Inferior parietal cortex (tissue), 1 donor: ENCODE data around the gene PALMD.

ENCODE experiments used
- DNase-seq: peaks from one replicate; pipeline ENCODE4 v3.0.0-alpha.2; 2016; ENCODE audit errors: extremely low spot score

The PALMD gene

DNA sequence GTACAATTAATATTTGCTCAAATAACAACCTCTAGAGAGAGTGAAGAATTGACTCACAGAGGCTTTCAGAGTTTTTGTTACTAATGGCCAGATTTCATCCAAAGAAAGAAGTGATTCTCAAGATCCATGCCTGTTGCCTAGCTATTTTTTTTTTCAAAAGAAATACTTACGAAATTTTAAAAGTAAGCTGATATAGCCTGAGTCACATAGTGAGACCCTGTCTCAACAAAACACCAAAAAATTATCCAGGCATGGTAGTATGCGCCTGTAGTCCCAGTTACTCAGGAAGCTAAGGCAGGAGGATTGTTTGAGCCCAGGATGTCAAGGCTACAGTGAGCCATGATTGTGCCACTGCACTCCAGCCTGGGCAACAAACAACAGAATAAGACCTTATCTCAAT lies 14.6 kb downstream of the PALMD start:
- no peak for DNase-seq

DNA sequence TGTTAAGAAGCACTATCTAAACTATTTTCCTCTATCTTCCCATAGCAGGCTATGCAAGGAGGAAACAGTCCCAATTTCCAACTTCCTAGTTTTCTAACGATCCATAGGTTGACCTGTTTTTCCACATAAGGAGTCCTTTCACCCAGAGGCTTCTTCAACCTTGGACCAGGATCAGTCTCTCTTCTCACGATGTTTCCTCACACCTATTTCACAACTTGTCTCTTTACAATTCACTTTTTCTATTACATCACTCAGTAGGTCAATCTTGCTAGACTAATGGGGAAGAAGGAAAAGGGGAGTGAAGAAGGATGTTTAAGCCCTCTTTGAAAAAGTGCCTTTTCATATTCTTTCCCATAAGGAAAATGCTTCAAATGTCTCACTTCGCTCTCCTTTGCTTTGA lies 15.9 kb downstream of the PALMD start:
- no peak for DNase-seq

DNA sequence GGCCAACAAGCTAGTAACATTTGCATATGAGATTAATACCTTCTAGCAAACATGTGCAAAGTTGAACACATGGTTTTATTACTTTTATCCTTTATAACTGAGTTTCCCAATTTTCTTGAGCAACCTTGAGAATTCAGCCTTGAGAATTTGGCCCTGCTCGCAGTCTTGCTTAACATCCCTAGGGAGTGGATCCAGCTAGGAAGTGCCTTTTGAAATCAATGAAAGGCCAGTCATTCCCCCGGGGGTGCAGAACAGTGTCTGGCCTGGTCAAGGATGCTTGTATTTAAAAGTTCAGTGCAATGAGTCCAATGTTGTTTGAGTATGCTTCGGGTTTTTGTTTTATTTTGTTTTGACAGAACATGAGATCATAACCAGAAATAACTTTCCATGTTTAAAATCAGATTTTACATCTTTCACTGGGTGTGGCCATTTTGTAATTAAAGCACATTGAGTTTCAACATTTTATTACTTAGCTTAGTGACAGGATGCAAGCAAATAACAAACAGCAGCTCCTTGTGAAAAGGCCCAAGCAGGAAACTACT lies 16.7 kb downstream of the PALMD start:
- no peak for DNase-seq

DNA sequence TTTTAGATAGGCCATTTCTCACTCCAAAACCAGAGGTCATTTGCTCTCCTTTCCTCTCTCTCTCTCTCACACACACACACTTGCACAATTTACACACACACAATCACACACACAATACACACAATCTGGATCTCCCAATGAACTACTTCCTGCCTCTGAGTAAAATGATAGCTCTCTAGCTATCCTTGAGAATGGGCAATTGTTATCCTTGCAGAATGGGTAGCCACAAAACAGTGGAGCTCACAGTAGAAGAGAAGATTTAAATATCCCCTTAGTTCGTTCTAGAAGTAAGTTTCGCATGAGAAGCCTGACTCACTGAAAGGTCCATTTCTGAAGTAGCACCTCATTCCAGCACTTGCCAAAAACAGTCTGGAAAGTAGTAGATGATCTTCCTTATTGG lies 17.6 kb downstream of the PALMD start:
- DNase-seq = no peak

DNA sequence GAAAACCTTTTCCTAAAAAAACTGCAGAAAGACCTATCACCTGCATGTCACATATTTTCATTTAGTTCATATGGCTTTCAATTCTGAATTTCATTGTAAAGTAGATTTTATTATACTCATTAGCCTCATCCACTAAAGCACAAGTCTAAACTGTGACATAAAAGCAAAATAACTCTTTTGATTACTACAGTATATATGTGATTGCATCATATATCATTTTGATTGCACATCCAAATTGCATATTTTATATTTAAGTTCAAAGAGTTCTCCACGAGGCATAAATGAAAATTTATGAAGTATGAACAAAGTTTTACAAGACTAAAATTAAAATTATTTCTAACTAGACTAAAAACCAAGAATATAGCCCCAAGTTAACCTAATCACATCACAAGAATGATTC lies 19.3 kb downstream of the PALMD start:
- no peak for DNase-seq

DNA sequence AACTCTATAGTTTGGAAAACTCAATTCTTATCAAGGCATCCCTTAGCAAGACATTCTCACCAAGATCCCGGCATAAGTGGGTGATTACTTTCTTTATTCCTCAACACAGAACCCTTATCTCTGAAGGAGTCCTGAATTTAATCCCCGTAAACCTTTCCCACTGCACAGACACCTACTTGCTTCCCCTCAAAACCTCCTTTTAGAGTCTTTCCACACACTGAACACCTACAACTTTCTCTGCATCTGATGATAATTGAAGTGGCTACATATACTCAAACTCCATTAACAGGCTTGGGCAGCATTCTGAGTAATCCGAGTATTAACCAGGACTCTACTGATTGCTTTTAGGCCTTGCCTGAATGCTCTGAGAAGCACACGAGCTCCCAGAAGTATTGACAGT lies 23.5 kb downstream of the PALMD start:
- no peak for DNase-seq

DNA sequence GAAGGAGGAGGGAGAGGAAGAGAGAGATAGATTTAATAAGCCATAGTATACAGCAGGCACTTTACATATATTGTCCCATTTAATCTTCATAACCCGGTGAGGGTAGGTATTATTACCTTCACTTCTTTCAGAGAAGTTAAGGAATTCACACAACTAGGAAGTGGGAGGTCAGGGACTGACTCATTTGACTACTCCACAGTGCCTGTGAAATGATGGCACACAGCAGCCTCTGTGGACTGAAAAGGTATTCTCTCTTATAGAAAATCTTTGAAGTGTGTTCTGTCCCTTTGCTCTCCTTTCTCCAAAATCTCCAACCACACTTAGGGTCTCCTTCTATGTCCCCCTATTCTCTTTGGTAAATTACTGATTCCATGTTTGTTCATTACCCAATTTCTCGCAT lies 23.9 kb downstream of the PALMD start:
- no peak for DNase-seq

DNA sequence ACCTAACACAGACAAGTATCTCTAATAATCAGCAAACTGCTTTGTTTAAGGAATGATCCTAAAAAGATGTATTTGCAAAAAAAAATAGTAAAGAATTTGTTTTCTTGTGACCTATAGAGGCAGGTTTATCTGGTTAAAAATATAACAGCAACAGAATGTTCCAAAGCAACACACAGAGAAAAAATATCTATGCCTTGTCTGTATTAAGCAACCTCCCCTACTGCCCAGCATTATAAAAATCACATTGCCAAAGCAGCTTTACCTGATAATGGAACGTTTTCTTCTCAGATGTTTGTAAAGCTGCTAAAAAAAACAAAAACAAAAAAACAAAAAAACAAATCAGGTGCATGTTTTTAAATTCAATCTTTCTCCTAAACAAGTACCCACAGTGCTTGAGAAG lies 24.7 kb downstream of the PALMD start:
- DNase-seq = no peak

DNA sequence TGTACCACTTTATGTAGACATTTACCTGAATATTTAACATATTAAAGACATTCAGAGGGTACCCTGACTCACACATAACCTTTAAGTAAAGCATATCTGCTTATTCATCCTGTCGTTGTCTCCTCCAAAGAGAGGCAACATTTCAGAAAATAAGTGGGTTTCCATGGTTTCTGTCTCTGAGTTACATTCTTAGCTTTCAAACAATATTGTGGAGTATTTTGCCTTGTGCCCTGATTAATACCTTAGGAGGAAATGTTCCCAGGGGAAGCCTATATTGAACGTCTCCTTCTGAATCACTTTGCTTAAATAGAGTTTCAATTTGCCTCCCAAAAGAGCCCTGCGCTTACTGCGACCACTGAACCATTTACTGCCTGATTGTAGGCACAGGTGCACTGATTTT lies 26.1 kb downstream of the PALMD start:
- no peak for DNase-seq

DNA sequence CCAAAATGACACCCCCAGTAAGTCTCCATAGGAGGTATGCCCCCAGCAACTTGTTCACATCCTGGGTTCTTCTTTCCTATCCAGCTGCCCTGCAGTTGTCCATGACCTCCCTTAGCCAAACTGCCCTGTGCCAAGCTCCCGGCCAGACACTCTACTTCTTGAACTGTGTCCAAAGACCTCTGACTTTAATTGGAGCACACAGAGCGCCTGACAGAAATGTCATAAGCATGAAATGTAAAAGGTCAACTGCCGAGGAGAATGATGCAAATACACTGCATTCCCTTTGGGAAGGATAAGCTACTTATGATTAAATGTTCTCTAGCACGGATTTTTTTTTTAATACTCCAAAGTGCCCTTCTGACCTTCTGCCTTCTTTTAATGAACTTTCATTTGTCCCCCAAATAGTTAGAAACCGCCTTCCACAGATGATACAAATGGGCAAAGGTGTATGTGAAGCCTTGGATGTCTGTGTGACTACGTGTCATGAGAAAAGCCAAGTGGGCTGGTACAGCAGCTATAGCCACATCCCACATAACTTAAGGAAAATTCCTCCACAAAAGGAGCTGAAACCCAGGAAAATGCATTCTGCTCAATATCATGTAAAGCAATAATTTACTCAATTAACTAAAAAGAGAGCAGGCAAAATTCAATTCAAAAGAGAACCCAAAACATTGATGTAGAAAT lies 26.8 kb downstream of the PALMD start:
- DNase-seq = no peak

DNA sequence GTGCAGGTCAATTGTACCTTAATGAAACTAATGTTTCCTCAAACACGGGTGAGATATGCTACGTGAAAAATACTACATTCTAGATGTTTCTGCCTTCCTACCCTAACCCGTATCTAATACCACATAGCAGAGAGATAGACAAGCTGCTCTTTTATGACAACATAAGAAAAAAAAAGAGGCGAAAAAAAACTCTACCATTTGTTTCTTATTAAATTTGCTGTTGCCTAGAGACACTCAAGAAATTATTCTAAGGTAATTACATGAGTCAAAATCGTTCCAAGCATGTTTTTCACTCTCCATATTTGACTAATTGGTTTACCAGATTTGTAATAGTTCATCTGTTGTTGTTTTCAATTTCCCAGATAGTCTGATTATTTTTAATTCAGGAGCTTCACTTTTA lies 27.4 kb downstream of the PALMD start:
- no peak for DNase-seq

DNA sequence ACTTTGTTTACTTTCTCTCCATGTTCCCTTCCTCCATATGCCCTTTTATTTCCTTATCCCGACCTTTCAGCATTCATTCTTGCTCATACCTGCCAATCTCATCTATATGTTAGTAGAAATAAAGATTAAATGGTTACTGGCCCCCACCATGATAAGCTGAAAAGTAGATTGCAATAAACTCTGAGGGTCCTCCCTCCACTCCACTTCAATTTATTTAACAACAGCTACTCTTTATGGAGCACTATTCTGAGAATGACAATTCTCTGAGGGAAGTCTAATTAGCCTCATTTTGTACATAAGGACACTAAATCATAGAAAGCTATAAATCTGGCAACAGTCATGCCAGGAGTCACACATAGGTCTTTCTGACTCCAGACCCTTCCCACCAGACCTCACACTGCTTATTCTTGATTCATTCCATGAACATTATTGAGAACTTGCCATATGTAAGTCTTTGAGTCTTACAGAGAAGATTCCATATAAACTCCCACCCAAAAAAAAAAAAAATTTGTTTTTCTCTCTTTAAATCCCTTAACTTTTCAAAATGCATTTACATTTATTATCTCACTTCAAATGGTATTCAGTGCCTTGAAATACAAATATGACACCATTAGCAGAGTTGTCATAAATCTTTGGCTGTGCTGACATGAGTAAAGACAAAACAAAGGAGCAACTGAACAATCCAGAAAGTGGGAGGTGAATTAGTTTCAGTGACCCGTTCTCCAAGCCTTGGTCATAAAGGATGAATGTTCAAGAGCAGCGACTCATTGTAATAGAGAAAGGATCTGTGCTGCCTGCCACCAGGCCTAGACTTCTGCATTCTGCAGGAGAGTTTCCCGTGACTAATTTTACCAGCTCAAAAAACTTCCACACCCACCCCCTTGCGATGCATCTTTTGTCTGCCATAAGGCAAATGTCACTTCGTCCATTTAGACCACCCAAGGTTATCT lies 28.5 kb downstream of the PALMD start:
- no peak for DNase-seq

DNA sequence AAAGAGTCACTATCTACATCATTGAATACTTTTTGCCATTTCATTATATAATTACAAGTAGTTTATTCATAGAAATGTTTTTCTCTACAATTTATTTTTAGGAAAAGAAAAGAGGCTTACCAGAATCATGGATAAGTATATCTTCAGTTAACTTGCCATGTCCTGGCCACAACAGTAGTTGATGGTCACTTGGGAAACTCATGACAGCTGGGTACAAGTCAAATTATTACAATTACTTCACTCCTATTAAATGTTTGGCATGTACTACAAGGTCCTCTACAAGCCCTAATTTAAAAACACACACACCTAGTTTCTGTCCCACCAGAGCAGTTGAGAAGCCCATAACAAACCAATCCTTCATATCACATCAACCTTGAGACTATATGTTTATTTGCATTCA lies 29.4 kb downstream of the PALMD start:
- no peak for DNase-seq

DNA sequence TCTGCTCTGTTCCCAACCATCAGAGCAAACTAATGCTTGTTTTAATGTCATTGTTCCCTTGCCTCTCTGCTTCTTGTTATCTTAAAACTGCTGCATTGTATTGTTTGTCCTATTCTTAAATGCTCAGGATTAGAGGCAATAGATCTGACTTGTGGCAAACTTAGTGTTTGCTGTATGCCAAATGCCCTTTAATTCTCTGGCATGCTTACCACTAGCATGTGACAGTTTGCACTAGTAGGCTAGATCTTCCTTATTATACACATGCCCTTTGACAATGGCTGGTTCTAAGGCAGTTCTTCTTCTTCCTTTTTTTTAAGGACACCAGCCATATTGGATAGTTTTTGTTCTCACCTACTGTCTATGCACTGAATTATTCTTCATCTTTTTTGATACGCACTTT lies 30.1 kb downstream of the PALMD start:
- DNase-seq = no peak

DNA sequence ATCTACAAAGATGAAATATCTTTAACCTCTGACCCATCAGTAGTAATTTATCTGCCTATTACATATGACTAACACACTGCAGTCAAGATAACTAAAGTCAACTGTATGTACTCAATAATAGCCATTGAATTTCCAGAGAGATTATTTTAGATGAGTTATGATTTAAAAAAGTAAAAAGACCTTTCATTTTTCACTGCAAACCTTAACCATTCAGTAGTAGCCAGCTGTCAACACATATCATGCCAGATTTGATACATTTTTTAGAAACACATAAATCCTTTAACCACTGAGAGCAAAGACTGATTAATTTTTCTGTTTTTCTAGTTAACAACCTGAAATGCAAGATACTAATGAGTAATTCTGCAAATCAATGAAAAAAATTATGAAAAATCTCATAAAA lies 31.0 kb downstream of the PALMD start:
- no peak for DNase-seq

DNA sequence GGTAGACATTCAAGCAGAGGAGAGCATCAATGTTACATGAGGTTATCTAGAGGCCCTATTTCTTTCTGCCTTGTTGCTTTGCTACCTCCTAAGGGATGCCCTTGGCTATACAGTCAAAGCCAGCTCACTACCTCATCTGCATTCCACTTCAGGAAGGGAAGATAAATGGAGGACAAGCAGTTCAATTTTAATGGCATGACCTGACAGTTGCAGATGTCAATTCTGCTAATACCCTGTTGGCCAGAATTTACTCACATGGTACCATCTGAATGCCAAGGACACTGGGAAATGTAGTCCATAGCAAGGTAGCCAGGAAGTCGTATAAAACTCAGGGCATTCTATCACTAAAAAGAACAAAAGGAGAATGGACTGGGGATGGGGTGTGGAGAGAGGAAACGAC lies 31.5 kb downstream of the PALMD start:
- DNase-seq = no peak

DNA sequence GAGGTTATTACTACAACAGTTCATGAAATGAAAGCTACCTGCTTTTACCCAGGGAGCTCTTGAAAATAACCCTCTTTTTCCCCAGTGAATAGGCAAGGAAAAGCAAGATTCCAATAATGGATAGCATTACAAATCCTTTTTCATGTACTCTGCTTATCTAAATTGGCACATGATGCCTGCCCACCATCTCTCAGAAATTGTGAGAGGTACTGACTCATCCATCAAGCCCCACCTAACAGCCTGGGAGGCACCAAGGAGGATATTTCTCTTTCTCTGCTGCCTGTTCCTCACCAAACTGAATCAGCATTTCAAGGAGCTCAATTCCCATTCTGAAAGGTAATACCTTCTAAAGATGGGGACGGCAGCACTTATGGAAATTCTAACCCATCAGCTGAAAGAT lies 34.4 kb downstream of the PALMD start:
- DNase-seq = no peak

DNA sequence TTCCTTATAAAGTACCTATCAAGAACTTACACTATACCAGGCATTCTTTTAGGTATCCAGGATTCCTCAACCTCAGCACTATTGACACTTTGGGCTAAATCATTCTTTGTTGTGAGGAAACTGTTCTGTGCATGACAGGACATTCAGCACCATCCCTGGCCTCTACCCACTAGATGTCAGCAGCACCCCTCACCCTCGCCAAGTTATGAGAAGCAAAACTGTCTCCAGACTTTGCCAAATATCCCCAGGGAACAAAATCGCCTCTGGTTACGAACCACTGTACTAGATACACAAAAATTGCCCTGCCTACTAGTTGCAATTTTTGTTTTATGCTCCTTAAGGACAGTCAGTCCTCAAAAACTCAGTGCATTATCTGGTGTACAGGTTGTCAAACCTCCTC lies 35.7 kb downstream of the PALMD start:
- no peak for DNase-seq

DNA sequence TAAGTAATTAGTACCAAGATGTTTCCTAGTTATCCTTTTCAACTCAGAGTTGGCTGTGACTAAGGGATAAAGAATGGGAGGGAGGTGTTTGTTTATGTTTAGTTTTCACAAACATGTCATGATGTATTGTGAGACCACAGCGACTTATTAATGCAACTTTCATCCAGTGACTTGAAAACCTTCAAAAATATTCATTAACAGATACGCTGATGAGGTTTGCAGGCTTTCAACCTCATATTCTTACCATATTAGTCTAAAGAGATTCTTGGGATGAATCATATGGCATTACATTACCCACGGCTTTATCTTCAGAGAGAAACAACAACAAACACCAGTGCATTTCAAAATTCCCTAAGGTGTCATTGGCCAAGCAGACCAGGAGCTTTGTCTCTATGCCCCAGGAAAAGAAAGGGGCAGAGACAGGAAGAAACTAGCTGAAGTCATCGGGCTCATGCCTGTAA lies 36.4 kb downstream of the PALMD start:
- no peak for DNase-seq

DNA sequence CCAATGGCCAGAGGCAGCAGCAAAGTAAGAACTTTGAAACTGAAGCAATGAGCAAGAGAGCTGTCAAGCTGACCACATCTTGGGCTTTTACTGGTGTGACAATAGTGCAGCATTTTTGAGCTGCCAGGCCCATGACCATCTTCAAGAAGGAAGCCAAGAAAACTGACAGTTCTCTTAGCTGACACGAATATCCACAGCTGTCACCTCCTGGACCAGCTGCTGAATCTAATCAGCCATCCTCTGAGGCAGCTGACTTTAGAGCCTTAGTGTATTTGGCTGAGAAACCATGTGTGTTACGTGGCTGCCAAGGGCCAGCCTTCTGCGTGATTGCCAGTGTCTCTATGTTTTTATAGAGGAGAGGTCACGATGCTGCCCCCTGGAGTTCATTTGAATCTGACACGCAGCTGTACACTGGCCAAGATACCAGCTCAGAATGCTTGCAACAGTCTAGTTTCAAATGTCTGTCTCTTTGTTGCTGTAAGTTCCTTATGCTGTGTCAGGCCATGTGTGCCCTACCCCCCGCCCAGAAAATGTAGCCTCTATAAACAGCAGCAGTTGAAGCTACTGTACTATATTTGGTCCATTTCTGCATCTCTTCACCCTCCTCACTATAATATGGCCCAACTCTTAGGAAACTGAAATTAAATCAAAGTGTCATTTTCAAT lies 39.7 kb downstream of the PALMD start:
- DNase-seq = peak; percentile 64

DNA sequence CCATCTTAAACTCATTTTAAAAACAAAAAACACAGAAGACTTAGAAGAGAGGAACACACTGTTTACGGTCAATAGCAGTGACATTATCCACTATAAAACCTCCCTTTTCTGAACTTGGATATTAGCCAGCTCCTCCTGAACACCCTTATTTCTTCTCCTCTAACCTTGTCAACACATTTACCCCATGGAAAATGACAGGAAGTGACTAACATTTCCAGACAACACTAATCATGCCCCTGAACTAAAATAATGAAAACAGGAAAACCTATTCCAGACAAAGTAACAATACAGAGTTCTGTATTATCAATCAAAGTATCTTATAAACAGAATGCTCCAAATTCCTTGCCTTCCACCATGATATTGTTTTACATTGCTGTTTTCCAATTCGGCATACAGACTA lies 45.3 kb downstream of the PALMD start:
- DNase-seq = no peak

DNA sequence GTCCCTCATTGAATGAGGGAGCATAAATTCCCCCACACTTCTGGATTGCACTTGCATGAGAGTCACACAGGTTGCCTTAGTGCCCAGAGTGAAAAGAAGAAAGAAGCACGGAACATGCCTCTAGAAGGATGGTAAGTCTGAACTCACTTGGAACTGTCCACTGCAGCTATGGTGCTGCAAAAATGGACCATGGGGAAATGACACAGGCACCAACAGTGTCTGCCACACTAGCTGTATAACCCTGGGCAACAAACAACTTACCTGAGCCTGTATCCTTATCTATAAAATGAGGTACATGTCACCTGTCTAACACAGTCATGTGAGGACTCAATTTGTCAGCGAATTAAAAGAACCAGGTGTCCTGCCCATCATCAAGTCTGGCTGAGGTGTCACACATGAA lies 50.7 kb downstream of the PALMD start:
- DNase-seq = no peak
